Mesendoderm (in vitro differentiated cells): ENCODE results near the gene ARHGAP18.

Source experiments
- DNase-seq: peaks from one replicate; pipeline ENCODE4 v3.0.0; 2013
- H2AK5ac ChIP-seq: 2 replicates; pipeline ENCODE4 v1.6.1; 2013; ENCODE audit warnings: low read length, inconsistent platforms
- H2BK120ac ChIP-seq: 2 replicates; pipeline ENCODE4 v1.6.1; 2013; ENCODE audit warnings: low read depth, mild to moderate bottlenecking, low read length, moderate library complexity, mixed read lengths
- H2BK15ac ChIP-seq: replicated peaks from 2 replicates; pipeline ENCODE4 v1.6.1; 2013; ENCODE audit warnings: low read depth, mild to moderate bottlenecking, moderate library complexity
- H2BK5ac ChIP-seq: 2 replicates; pipeline ENCODE4 v1.6.1; 2013; ENCODE audit warnings: low read length, inconsistent platforms
- H3K18ac ChIP-seq: 2 replicates; pipeline ENCODE4 v1.6.1; 2013; ENCODE audit warnings: mild to moderate bottlenecking, low read length, mixed read lengths
- H3K23ac ChIP-seq: one replicate; pipeline ENCODE4 v1.6.1; 2013; ENCODE audit warnings: low read length
- H3K27ac ChIP-seq: 2 replicates; pipeline ENCODE4 v1.5.1; 2013; ENCODE audit warnings: low read depth, mild to moderate bottlenecking, inconsistent platforms, low read length, moderate library complexity
- H3K27me3 ChIP-seq: 2 replicates; pipeline ENCODE4 v1.6.1; 2013; ENCODE audit warnings: low read length, control low read depth, mild to moderate bottlenecking, inconsistent platforms; ENCODE audit not compliant: insufficient read depth, poor library complexity
- H3K36me3 ChIP-seq: 2 replicates; pipeline ENCODE4 v1.6.1; 2013; ENCODE audit warnings: low read length, inconsistent platforms; ENCODE audit not compliant: control insufficient read depth, insufficient read depth
- H3K4ac ChIP-seq: one replicate; pipeline ENCODE4 v1.6.1; 2013; ENCODE audit warnings: low read depth, mild to moderate bottlenecking, low read length, moderate library complexity
- H3K4me1 ChIP-seq: 2 replicates; pipeline ENCODE4 v1.6.1; 2013; ENCODE audit warnings: low read depth, low read length, inconsistent platforms; ENCODE audit not compliant: control insufficient read depth
- H3K4me2 ChIP-seq: 2 replicates; pipeline ENCODE4 v1.6.1; 2013; ENCODE audit warnings: low read length
- H3K4me3 ChIP-seq: 2 replicates; pipeline ENCODE4 v1.5.1; 2013; ENCODE audit warnings: mild to moderate bottlenecking, low read length
- H3K56ac ChIP-seq: one replicate; pipeline ENCODE4 v1.6.1; 2013; ENCODE audit warnings: low read length
- H3K79me1 ChIP-seq: 2 replicates; pipeline ENCODE4 v1.6.1; 2013; ENCODE audit warnings: low read length, inconsistent platforms
- H3K79me2 ChIP-seq: 2 replicates; pipeline ENCODE4 v1.6.1; 2013; ENCODE audit warnings: mild to moderate bottlenecking, low read length; ENCODE audit not compliant: control insufficient read depth, insufficient read depth
- H3K9ac ChIP-seq: 2 replicates; pipeline ENCODE4 v1.6.1; 2013; ENCODE audit warnings: low read length, inconsistent platforms
- H4K5ac ChIP-seq: one replicate; pipeline ENCODE4 v1.6.1; 2013; ENCODE audit warnings: low read length
- H4K8ac ChIP-seq: one replicate; pipeline ENCODE4 v1.6.1; 2013; ENCODE audit warnings: low read depth, mild to moderate bottlenecking, control low read depth, low read length, moderate library complexity
- WGBS: extraction: QIAGEN DNeasy Blood & Tissue Kit; methylation state at CpG from one replicate; pipeline ENCODE4 v1.1.7; 2013; ENCODE audit warnings: low lambda C conversion rate, missing lambda C conversion rate; ENCODE audit not compliant: insufficient coverage; ENCODE audit errors: extremely low coverage; 5-methylcytosine and 5-hydroxymethylcytosine counted together

ARHGAP18 gene

GRCh38 chr6:129544892-129545612 is 164.9 kb downstream of the ARHGAP18 start:
- WGBS = no CpG with 5 or more reads among the region's 8 CpGs
- H2BK5ac ChIP-seq = no peak overlapping the region

GRCh38 chr6:129543981-129544380 is 166.0 kb downstream of the ARHGAP18 start:
- H3K36me3 ChIP-seq = no peaks in the 10 kb centered on the region
- no peak overlapping the region for H3K4me2 ChIP-seq
- H4K8ac ChIP-seq = no peak overlapping the region
- no peak overlapping the region for H3K27ac ChIP-seq
- H3K79me2 ChIP-seq = no peaks in the 10 kb centered on the region
- no peak overlapping the region for H2AK5ac ChIP-seq
- H3K4me3 ChIP-seq = no peak overlapping the region
- no peak overlapping the region for H3K23ac ChIP-seq
- no peak overlapping the region for H2BK15ac ChIP-seq
- no peak overlapping the region for H2BK5ac ChIP-seq
- WGBS = no CpG with 5 or more reads among the region's 2 CpGs
- H3K56ac ChIP-seq = no peak overlapping the region
- H3K18ac ChIP-seq = no peak overlapping the region
- H3K4ac ChIP-seq = no peak overlapping the region
- no peak for DNase-seq
- no peaks in the 10 kb centered on the region for H3K27me3 ChIP-seq
- no peaks in the 10 kb centered on the region for H3K79me1 ChIP-seq
- no peak overlapping the region for H3K9ac ChIP-seq
- no peaks in the 10 kb centered on the region for H3K4me1 ChIP-seq
- H2BK120ac ChIP-seq = no peak overlapping the region
- H4K5ac ChIP-seq = no peak overlapping the region

More at GRCh38 chr6:129544892-129545612, 164.9 kb downstream of the ARHGAP18 start:
- H3K23ac ChIP-seq = no peak overlapping the region
- no peak overlapping the region for H3K4me3 ChIP-seq
- no peak overlapping the region for H4K5ac ChIP-seq
- no peaks in the 10 kb centered on the region for H3K36me3 ChIP-seq
- H3K79me1 ChIP-seq = no peaks in the 10 kb centered on the region
- no peak overlapping the region for H2AK5ac ChIP-seq
- H3K9ac ChIP-seq = no peak overlapping the region
- H3K27me3 ChIP-seq = no peaks in the 10 kb centered on the region
- no peaks in the 10 kb centered on the region for H3K4me1 ChIP-seq
- H3K79me2 ChIP-seq = no peaks in the 10 kb centered on the region
- no peak overlapping the region for H3K18ac ChIP-seq
- H3K4me2 ChIP-seq = no peak overlapping the region
- H3K56ac ChIP-seq = no peak overlapping the region
- no peak overlapping the region for H2BK15ac ChIP-seq
- H3K4ac ChIP-seq = no peak overlapping the region
- no peak for DNase-seq
- no peak overlapping the region for H3K27ac ChIP-seq
- H4K8ac ChIP-seq = no peak overlapping the region
- H2BK120ac ChIP-seq = no peak overlapping the region

- no peak overlapping the region for H4K5ac ChIP-seq
- no peak overlapping the region for H3K4ac ChIP-seq
- no peak for DNase-seq
- no peaks in the 10 kb centered on the region for H3K27me3 ChIP-seq
- H3K79me2 ChIP-seq = no peaks in the 10 kb centered on the region
- no peak overlapping the region for H2BK120ac ChIP-seq
- H3K4me1 ChIP-seq = no peaks in the 10 kb centered on the region
- no peak overlapping the region for H4K8ac ChIP-seq
- H2BK15ac ChIP-seq = no peak overlapping the region
- H2AK5ac ChIP-seq = no peak overlapping the region
- no peak overlapping the region for H2BK5ac ChIP-seq
- no peaks in the 10 kb centered on the region for H3K36me3 ChIP-seq
- H3K9ac ChIP-seq = no peak overlapping the region
- WGBS = 100% methylated on average over 1 of the region's 2 CpGs
- no peak overlapping the region for H3K18ac ChIP-seq
- H3K56ac ChIP-seq = no peak overlapping the region
- H3K27ac ChIP-seq = no peak overlapping the region
- no peak overlapping the region for H3K4me2 ChIP-seq
- no peak overlapping the region for H3K23ac ChIP-seq
- no peak overlapping the region for H3K4me3 ChIP-seq
- no peaks in the 10 kb centered on the region for H3K79me1 ChIP-seq
These were observed 167.3 kb downstream of the ARHGAP18 start for GRCh38 chr6:129542705-129543104.

- no peak overlapping the region for H2BK5ac ChIP-seq
- H4K8ac ChIP-seq = no peak overlapping the region
- H3K27me3 ChIP-seq = no peaks in the 10 kb centered on the region
- H2AK5ac ChIP-seq = no peak overlapping the region
- H3K23ac ChIP-seq = no peak overlapping the region
- no peak overlapping the region for H2BK120ac ChIP-seq
- no peak overlapping the region for H3K18ac ChIP-seq
- H3K9ac ChIP-seq = no peak overlapping the region
- no CpG with 5 or more reads among the region's 2 CpGs for WGBS
- H3K56ac ChIP-seq = no peak overlapping the region
- no peak overlapping the region for H3K4me2 ChIP-seq
- no peak overlapping the region for H3K4ac ChIP-seq
- no peak overlapping the region for H3K27ac ChIP-seq
- no peaks in the 10 kb centered on the region for H3K79me1 ChIP-seq
- H4K5ac ChIP-seq = no peak overlapping the region
- no peak overlapping the region for H3K4me3 ChIP-seq
- no peaks in the 10 kb centered on the region for H3K79me2 ChIP-seq
- no peak overlapping the region for H2BK15ac ChIP-seq
- no peaks in the 10 kb centered on the region for H3K36me3 ChIP-seq
- no peaks in the 10 kb centered on the region for H3K4me1 ChIP-seq
- no peak for DNase-seq
These were observed 170.9 kb downstream of the ARHGAP18 start for GRCh38 chr6:129539032-129539431.

- H2BK5ac ChIP-seq = no peak overlapping the region
- H3K4me1 ChIP-seq = no peaks in the 10 kb centered on the region
- H3K9ac ChIP-seq = no peak overlapping the region
- no peaks in the 10 kb centered on the region for H3K79me1 ChIP-seq
- no peak overlapping the region for H2AK5ac ChIP-seq
- no peaks in the 10 kb centered on the region for H3K27me3 ChIP-seq
- no peak for DNase-seq
- H3K79me2 ChIP-seq = no peaks in the 10 kb centered on the region
- H3K36me3 ChIP-seq = no peaks in the 10 kb centered on the region
- H4K5ac ChIP-seq = no peak overlapping the region
- no peak overlapping the region for H3K4me3 ChIP-seq
- no peak overlapping the region for H3K18ac ChIP-seq
- no peak overlapping the region for H3K56ac ChIP-seq
- H3K23ac ChIP-seq = no peak overlapping the region
- H3K4me2 ChIP-seq = no peak overlapping the region
- H4K8ac ChIP-seq = no peak overlapping the region
- no peak overlapping the region for H2BK120ac ChIP-seq
- no peak overlapping the region for H3K4ac ChIP-seq
- H3K27ac ChIP-seq = no peak overlapping the region
- H2BK15ac ChIP-seq = no peak overlapping the region
These were observed 173.7 kb downstream of the ARHGAP18 start for GRCh38 chr6:129536271-129536670.

GRCh38 chr6:129534926-129535325 is 175.1 kb downstream of the ARHGAP18 start:
- no peak overlapping the region for H3K4ac ChIP-seq

More at GRCh38 chr6:129534926-129535325, 175.1 kb downstream of the ARHGAP18 start:
- H3K23ac ChIP-seq = no peak overlapping the region
- H3K79me1 ChIP-seq = no peaks in the 10 kb centered on the region
- no peak overlapping the region for H2BK15ac ChIP-seq
- no peak overlapping the region for H2BK5ac ChIP-seq
- H3K18ac ChIP-seq = no peak overlapping the region
- no peak overlapping the region for H3K27ac ChIP-seq
- no peak overlapping the region for H3K56ac ChIP-seq
- H4K8ac ChIP-seq = no peak overlapping the region
- no peak overlapping the region for H4K5ac ChIP-seq
- no peak overlapping the region for H2BK120ac ChIP-seq
- no peak overlapping the region for H3K9ac ChIP-seq
- no peaks in the 10 kb centered on the region for H3K4me1 ChIP-seq
- H3K79me2 ChIP-seq = no peaks in the 10 kb centered on the region
- no peak overlapping the region for H3K4me2 ChIP-seq
- H3K27me3 ChIP-seq = no peaks in the 10 kb centered on the region
- H3K4me3 ChIP-seq = no peak overlapping the region
- DNase-seq = no peak
- no peak overlapping the region for H2AK5ac ChIP-seq
- no peaks in the 10 kb centered on the region for H3K36me3 ChIP-seq
